GM18526 (cell line): ENCODE measurements around the gene LDLR.

Source experiments
- POLR2A ChIP-seq: IDR thresholded peaks from 3 replicates; pipeline ENCODE4 v1.6.1; 2011; ENCODE audit not compliant: insufficient read length; ENCODE audit errors: extremely low read depth

The LDLR gene

GRCh38 chr19:11089254-11090013 is at the start of gene LDLR:
LDLR (plus strand) TSS chr19:11089463; CDS start chr19:11089549, 86 bp downstream.
- peak; percentile 97 for TF ChIP-seq POLR2A

GRCh38 chr19:11041194-11041593 is 48.1 kb upstream of the LDLR start:
- no peak for TF ChIP-seq POLR2A

GRCh38 chr19:11041966-11042627 is 47.2 kb upstream of the LDLR start:
- no peak for TF ChIP-seq POLR2A

GRCh38 chr19:11044431-11044830 is 44.8 kb upstream of the LDLR start:
- TF ChIP-seq POLR2A: no peak

- no peak for TF ChIP-seq POLR2A
Observed at GRCh38 chr19:11045536-11045935, 43.7 kb upstream of the LDLR start.

GRCh38 chr19:11046605-11047354 is 42.5 kb upstream of the LDLR start:
- no peak for TF ChIP-seq POLR2A

- TF ChIP-seq POLR2A: no peak
Observed at GRCh38 chr19:11047866-11048265, 41.4 kb upstream of the LDLR start.

GRCh38 chr19:11050323-11051114 is 38.7 kb upstream of the LDLR start:
- TF ChIP-seq POLR2A: no peak

- TF ChIP-seq POLR2A: no peak
Observed at GRCh38 chr19:11053817-11054195, 35.5 kb upstream of the LDLR start.

GRCh38 chr19:11054200-11054599 is 35.1 kb upstream of the LDLR start:
- TF ChIP-seq POLR2A: no peak

- TF ChIP-seq POLR2A: no peak
Observed at GRCh38 chr19:11054628-11055027, 34.6 kb upstream of the LDLR start.

GRCh38 chr19:11058246-11059030 is 30.8 kb upstream of the LDLR start:
- no peak for TF ChIP-seq POLR2A

- no peak for TF ChIP-seq POLR2A
Observed at GRCh38 chr19:11059511-11060358, 29.5 kb upstream of the LDLR start.

- TF ChIP-seq POLR2A: no peak
Observed at GRCh38 chr19:11061952-11062351, 27.3 kb upstream of the LDLR start.

GRCh38 chr19:11063434-11063833 is 25.8 kb upstream of the LDLR start:
- TF ChIP-seq POLR2A: no peak
